PC-9 (cell line): Measurements from ENCODE around the gene LRRC8C. TPM values are rescaled to one million over a fixed set of nuclear protein-coding genes. Genes with fewer than 3 reads are reported as not detected.
"Not testable (repeated sequence)": the region's sequence is repeated elsewhere in the genome, so short reads cannot be mapped to it uniquely, and the experiment has no call there.

Source experiments
- BruUV-seq: library from RNA; stranded (reverse); fragments of 400-500 nt; replicated peaks from 2 replicates; lab custom pipeline; 2021; lab: Mats Ljungman, UMichigan
- CTCF ChIA-PET: fragments of 300-600 bp; sonication (Branson Sonifier 250); formaldehyde crosslinking; loops from one replicate; lab custom pipeline; 2022; ENCODE audit warnings: antibody characterized with exemption; lab: Charles Lee
- POLR2A ChIA-PET: fragments of 300-600 bp; sonication (Branson Sonifier 250); formaldehyde crosslinking; loops from one replicate; lab custom pipeline; 2022; ENCODE audit warnings: antibody characterized with exemption; ENCODE audit not compliant: unreplicated experiment; lab: Charles Lee
- DNase-seq, 2 experiments: peaks; one replicate each; pipeline versions ENCODE4 v3.0.0 to v3.0.0-alpha.2; 2015 to 2022; ENCODE audit warnings: mixed read lengths in 1 of 2
- H2AFZ ChIP-seq: fragments of 200-600 bp; sonication (generic); 2 replicates; pipeline ENCODE4 v1.8.1; 2017; ENCODE audit warnings: antibody characterized with exemption
- H3F3A ChIP-seq: fragments of 200-600 bp; sonication (generic); 2 replicates; pipeline ENCODE4 v1.8.1; 2017; ENCODE audit warnings: antibody characterized with exemption, mild to moderate bottlenecking, low read depth; ENCODE audit not compliant: insufficient read depth
- H3K27ac ChIP-seq: fragments of 200-600 bp; sonication (generic); 2 replicates; pipeline ENCODE4 v1.6.1; 2016; ENCODE audit warnings: mixed run types
- H3K27me3 ChIP-seq: fragments of 200-600 bp; sonication (generic); 2 replicates; pipeline ENCODE4 v1.6.1; 2016; ENCODE audit warnings: low read depth, mixed run types; ENCODE audit not compliant: insufficient read depth
- H3K36me3 ChIP-seq: fragments of 200-600 bp; sonication (generic); 2 replicates; pipeline ENCODE4 v1.6.1; 2016; ENCODE audit warnings: low read depth, mixed run types
- H3K4me1 ChIP-seq: fragments of 200-600 bp; sonication (generic); replicated peaks from 2 replicates; pipeline ENCODE4 v1.6.1; 2016; ENCODE audit warnings: mixed run types; ENCODE audit not compliant: insufficient read depth
- H3K4me2 ChIP-seq: fragments of 200-600 bp; sonication (generic); 2 replicates; pipeline ENCODE4 v1.6.1; 2017; ENCODE audit warnings: mixed run types
- H3K4me3 ChIP-seq: fragments of 200-600 bp; sonication (generic); 2 replicates; pipeline ENCODE4 v1.6.1; 2016; ENCODE audit warnings: mixed run types
- H3K79me2 ChIP-seq: fragments of 200-600 bp; sonication (generic); 2 replicates; pipeline ENCODE4 v1.6.1; 2017; ENCODE audit warnings: low read depth, mixed run types
- H3K9me2 ChIP-seq: fragments of 200-600 bp; sonication (generic); 2 replicates; pipeline ENCODE4 v1.8.1; 2017; ENCODE audit warnings: mild to moderate bottlenecking; ENCODE audit not compliant: insufficient read depth
- H3K9me3 ChIP-seq: fragments of 200-600 bp; sonication (generic); 2 replicates; pipeline ENCODE4 v1.8.1; 2016; ENCODE audit warnings: low read depth; ENCODE audit not compliant: insufficient read depth
- H4K20me1 ChIP-seq: fragments of 200-600 bp; sonication (generic); 2 replicates; pipeline ENCODE4 v1.8.1; 2017; ENCODE audit not compliant: insufficient read depth
- CTCF ChIP-seq: fragments of 200-600 bp; sonication (generic); conservative IDR thresholded peaks from 2 replicates; pipeline ENCODE4 v1.6.1; 2017; ENCODE audit warnings: mixed run types, antibody characterized with exemption, mild to moderate bottlenecking, moderate library complexity
- EZH2 ChIP-seq: fragments of 200-600 bp; sonication (generic); IDR thresholded peaks from 2 replicates; pipeline ENCODE4 v1.8.0; 2017; ENCODE audit warnings: antibody characterized with exemption, low read depth
- intact Hi-C: fragments of 100-400 bp; cut with micrococcal nuclease; formaldehyde crosslinking; loops from one replicate; pipeline ENCODE4 v1.10.0; 2022; ENCODE audit not compliant: unreplicated experiment
- total RNA-seq: library from RNA; stranded (reverse); gene quantifications from 2 replicates; pipeline ENCODE4 v1.2.3, GENCODE V29; 2021

LRRC8C gene
- total RNA-seq, 1 experiment from 2014 or later: 2.2 TPM

- H3K27me3 ChIP-seq: no peaks in the 10 kb centered on the region
- H2AFZ ChIP-seq: no peak overlapping the region
- no TSS peak for BruUV-seq
- no peak for DNase-seq
- no peaks in the 10 kb centered on the region; the same call in 1 of the 2 replicates for H4K20me1 ChIP-seq
- H3K9me2 ChIP-seq: no peaks in the 10 kb centered on the region
- TF ChIP-seq EZH2: no peak
- no peak for TF ChIP-seq CTCF
- POLR2A ChIA-PET: no interaction called here
- no peak overlapping the region for H3K4me2 ChIP-seq
- H3K36me3 ChIP-seq: peaks cover 7% of the 10 kb centered on the region; the same call in 1 of the 2 replicates
- H3K79me2 ChIP-seq: no peaks in the 10 kb centered on the region
- no peaks in the 10 kb centered on the region for H3K9me3 ChIP-seq
- H3K27ac ChIP-seq: no peak overlapping the region
- CTCF ChIA-PET: no interaction called here
- no peaks in the 10 kb centered on the region for H3F3A ChIP-seq
- no peak overlapping the region for H3K4me3 ChIP-seq
- intact Hi-C loops: no loop called here
- no peaks in the 10 kb centered on the region for H3K4me1 ChIP-seq
These were observed 42.4 kb upstream of the LRRC8C start for GRCh38 chr1:89590341-89591080.

- H3K27me3 ChIP-seq, CTCF ChIA-PET, DNase-seq, H2AFZ ChIP-seq, H3K79me2 ChIP-seq, H3K27ac ChIP-seq, POLR2A ChIA-PET, H3K4me1 ChIP-seq, H3K9me2 ChIP-seq, H3K9me3 ChIP-seq, H3K36me3 ChIP-seq, intact Hi-C loops, H3F3A ChIP-seq, H3K4me3 ChIP-seq, H3K4me2 ChIP-seq, H4K20me1 ChIP-seq: not testable (repeated sequence)
- BruUV-seq: TSS peak; percentile 37
These were observed 40.0 kb upstream of the LRRC8C start for GRCh38 chr1:89592861-89593302.

- TF ChIP-seq CTCF: no peak
- no peak for TF ChIP-seq EZH2
- Histone ChIP-seq H3K27ac (no peak overlapping the region), H3F3A (no peaks in the 10 kb centered on the region), H3K79me2 (no peaks in the 10 kb centered on the region), H3K27me3 (no peaks in the 10 kb centered on the region), H3K4me2 (no peak overlapping the region), H3K9me2 (no peaks in the 10 kb centered on the region), H2AFZ (no peak overlapping the region), H3K4me3 (no peak overlapping the region), H3K9me3 (no peaks in the 10 kb centered on the region), H3K36me3 (peaks cover 7% of the 10 kb centered on the region; the same call in 1 of the 2 replicates), H4K20me1 (no peaks in the 10 kb centered on the region; the same call in 1 of the 2 replicates), H3K4me1 (no peaks in the 10 kb centered on the region)
- ChIA-PET CTCF (no interaction called here), POLR2A (no interaction called here)
- no peak for DNase-seq
- no TSS peak for BruUV-seq
- intact Hi-C loops: no loop called here
These were observed 38.7 kb upstream of the LRRC8C start for GRCh38 chr1:89594096-89594740.
